Measurements from ENCODE around the gene PSG5. TPM values are rescaled to one million over a fixed set of nuclear protein-coding genes. Genes with fewer than 3 reads are reported as not detected.
A peak's percentile ranks its signal among the peaks of the same experiment; 100 is the strongest.
"Not testable (repeated sequence)": the region's sequence is repeated elsewhere in the genome, so short reads cannot be mapped to it uniquely, and the experiment has no call there.

The PSG5 gene
- total RNA-seq = not detected

GRCh38 chr19:43186311-43186935 is at the start of gene PSG5:
PSG5 (minus strand) TSS chr19:43186536; CDS start chr19:43186405, 131 bp downstream.
- H3K27ac Mint-ChIP-seq; DNase-seq; intact Hi-C loops (cut with micrococcal nuclease): not testable (repeated sequence)

GRCh38 chr19:43235686-43236085 is 49.4 kb upstream of the PSG5 start:
- CTCF ChIA-PET; H3K36me3 Mint-ChIP-seq; DNase-seq; H3K4me1 Mint-ChIP-seq (ENCODE audit: low read depth); H3K27ac Mint-ChIP-seq; intact Hi-C loops (cut with micrococcal nuclease); H3K27me3 Mint-ChIP-seq; H3K4me3 Mint-ChIP-seq; POLR2A ChIA-PET: not testable (repeated sequence)
- H3K9me3 Mint-ChIP-seq = peaks cover 27% of the 10 kb centered on the region

More at GRCh38 chr19:43186311-43186935, at the start of gene PSG5:
- H3K4me3 Mint-ChIP-seq; H3K36me3 Mint-ChIP-seq; CTCF ChIA-PET; POLR2A ChIA-PET; H3K4me1 Mint-ChIP-seq (ENCODE audit: low read depth); H3K9me3 Mint-ChIP-seq: not testable (repeated sequence)
- peaks cover 12% of the 10 kb centered on the region for H3K27me3 Mint-ChIP-seq

GRCh38 chr19:43229315-43229714 is 43.0 kb upstream of the PSG5 start:
- no peak for DNase-seq
- POLR2A ChIA-PET = no interaction called here
- H3K4me3 Mint-ChIP-seq = no peak overlapping the region
- intact Hi-C loops (cut with micrococcal nuclease) = no loop called here
- H3K9me3 Mint-ChIP-seq = peaks cover 54% of the 10 kb centered on the region
- H3K27ac Mint-ChIP-seq = no peak overlapping the region
- peaks cover 23% of the 10 kb centered on the region for H3K36me3 Mint-ChIP-seq
- H3K4me1 Mint-ChIP-seq (ENCODE audit: low read depth) = no peaks in the 10 kb centered on the region
- CTCF ChIA-PET = no interaction called here
- peaks cover 3% of the 10 kb centered on the region for H3K27me3 Mint-ChIP-seq

GRCh38 chr19:43228730-43229129 is 42.4 kb upstream of the PSG5 start:
- DNase-seq = peak; percentile 15
- H3K4me3 Mint-ChIP-seq; POLR2A ChIA-PET; intact Hi-C loops (cut with micrococcal nuclease); H3K4me1 Mint-ChIP-seq (ENCODE audit: low read depth); H3K27me3 Mint-ChIP-seq; H3K27ac Mint-ChIP-seq: not testable (repeated sequence)
- peaks cover 49% of the 10 kb centered on the region for H3K9me3 Mint-ChIP-seq
- CTCF ChIA-PET = interaction anchor here (0.8 kb wide), 1 partner anchor 18 kb away, joined by 3 read pairs; no protein-coding TSS in a partner anchor
- peaks cover 23% of the 10 kb centered on the region for H3K36me3 Mint-ChIP-seq

GRCh38 chr19:43226986-43227385 is 40.6 kb upstream of the PSG5 start:
- Mint-ChIP-seq H3K36me3 (peaks cover 23% of the 10 kb centered on the region), H3K9me3 (peaks cover 49% of the 10 kb centered on the region)
- POLR2A ChIA-PET; DNase-seq; H3K4me1 Mint-ChIP-seq (ENCODE audit: low read depth); CTCF ChIA-PET; intact Hi-C loops (cut with micrococcal nuclease); H3K27ac Mint-ChIP-seq; H3K27me3 Mint-ChIP-seq; H3K4me3 Mint-ChIP-seq: not testable (repeated sequence)

- intact Hi-C loops (cut with micrococcal nuclease) = no loop called here
These were observed 38.5 kb upstream of the PSG5 start for GRCh38 chr19:43224855-43225253.

GRCh38 chr19:43224201-43224854 is 38.0 kb upstream of the PSG5 start:
- H3K4me3 Mint-ChIP-seq; H3K27me3 Mint-ChIP-seq; H3K27ac Mint-ChIP-seq; POLR2A ChIA-PET; CTCF ChIA-PET; H3K4me1 Mint-ChIP-seq (ENCODE audit: low read depth); DNase-seq; intact Hi-C loops (cut with micrococcal nuclease): not testable (repeated sequence)
- H3K9me3 Mint-ChIP-seq = peaks cover 31% of the 10 kb centered on the region
- H3K36me3 Mint-ChIP-seq = peaks cover 16% of the 10 kb centered on the region

More at GRCh38 chr19:43224855-43225253, 38.5 kb upstream of the PSG5 start:
- no peaks in the 10 kb centered on the region for H3K4me1 Mint-ChIP-seq (ENCODE audit: low read depth)
- POLR2A ChIA-PET = no interaction called here
- H3K27ac Mint-ChIP-seq = no peak overlapping the region
- H3K36me3 Mint-ChIP-seq = peaks cover 17% of the 10 kb centered on the region
- CTCF ChIA-PET = no interaction called here
- H3K9me3 Mint-ChIP-seq = peaks cover 36% of the 10 kb centered on the region
- DNase-seq = no peak
- no peaks in the 10 kb centered on the region for H3K27me3 Mint-ChIP-seq
- no peak overlapping the region for H3K4me3 Mint-ChIP-seq

GRCh38 chr19:43221891-43222290 is 35.6 kb upstream of the PSG5 start:
- H3K27me3 Mint-ChIP-seq; H3K9me3 Mint-ChIP-seq; H3K27ac Mint-ChIP-seq; H3K36me3 Mint-ChIP-seq; POLR2A ChIA-PET; H3K4me3 Mint-ChIP-seq; H3K4me1 Mint-ChIP-seq (ENCODE audit: low read depth); CTCF ChIA-PET; intact Hi-C loops (cut with micrococcal nuclease); DNase-seq: not testable (repeated sequence)

- H3K4me1 Mint-ChIP-seq (ENCODE audit: low read depth); CTCF ChIA-PET; H3K27ac Mint-ChIP-seq: not testable (repeated sequence)
These were observed 32.8 kb upstream of the PSG5 start for GRCh38 chr19:43219136-43219535.

GRCh38 chr19:43215881-43216280 is 29.5 kb upstream of the PSG5 start:
- DNase-seq; H3K36me3 Mint-ChIP-seq; H3K4me1 Mint-ChIP-seq (ENCODE audit: low read depth); H3K9me3 Mint-ChIP-seq; H3K4me3 Mint-ChIP-seq; H3K27ac Mint-ChIP-seq; H3K27me3 Mint-ChIP-seq; intact Hi-C loops (cut with micrococcal nuclease); POLR2A ChIA-PET: not testable (repeated sequence)
- CTCF ChIA-PET = interaction anchor here (0.7 kb wide), 1 partner anchor 618 kb away, joined by 3 read pairs; no protein-coding TSS in a partner anchor

More at GRCh38 chr19:43219136-43219535, 32.8 kb upstream of the PSG5 start:
- H3K27me3 Mint-ChIP-seq; intact Hi-C loops (cut with micrococcal nuclease); H3K9me3 Mint-ChIP-seq; DNase-seq; H3K36me3 Mint-ChIP-seq; H3K4me3 Mint-ChIP-seq; POLR2A ChIA-PET: not testable (repeated sequence)

GRCh38 chr19:43207991-43208390 is 21.7 kb upstream of the PSG5 start:
- Mint-ChIP-seq H3K9me3 (no peaks in the 10 kb centered on the region), H3K4me1 (ENCODE audit: low read depth) (no peaks in the 10 kb centered on the region), H3K27me3 (peaks cover 2% of the 10 kb centered on the region), H3K4me3 (no peak overlapping the region), H3K36me3 (no peaks in the 10 kb centered on the region), H3K27ac (no peak overlapping the region)
- no peak for DNase-seq
- POLR2A ChIA-PET = no interaction called here
- intact Hi-C loops (cut with micrococcal nuclease) = no loop called here
- CTCF ChIA-PET = no interaction called here

- intact Hi-C loops (cut with micrococcal nuclease); H3K27ac Mint-ChIP-seq; POLR2A ChIA-PET; H3K9me3 Mint-ChIP-seq; H3K36me3 Mint-ChIP-seq; H3K4me1 Mint-ChIP-seq (ENCODE audit: low read depth); H3K27me3 Mint-ChIP-seq; H3K4me3 Mint-ChIP-seq; DNase-seq: not testable (repeated sequence)
- CTCF ChIA-PET = interaction anchor here (1.6 kb wide), 1 partner anchor 34 kb away, joined by 3 read pairs; no protein-coding TSS in a partner anchor
These were observed 20.8 kb upstream of the PSG5 start for GRCh38 chr19:43207174-43207573.
